Muscle of leg (tissue), 16 donors: ENCODE data around the gene CDCA5. TPM values are rescaled to one million over a fixed set of nuclear protein-coding genes. Genes with fewer than 3 reads are reported as not detected.

Source experiments
- DNase-seq: peaks from one replicate; pipeline ENCODE4 v3.0.0; 2013
- H3K27ac ChIP-seq: one replicate; pipeline ENCODE4 v1.5.1; 2013; ENCODE audit warnings: mild to moderate bottlenecking, low read length, control low read depth
- H3K27me3 ChIP-seq: one replicate; pipeline ENCODE4 v1.6.1; 2013; ENCODE audit warnings: low read length; ENCODE audit not compliant: control insufficient read depth, insufficient read depth
- H3K36me3 ChIP-seq: one replicate; pipeline ENCODE4 v1.6.1; 2013; ENCODE audit warnings: low read length; ENCODE audit not compliant: control insufficient read depth, insufficient read depth
- H3K4me1 ChIP-seq: one replicate; pipeline ENCODE4 v1.6.1; 2013; ENCODE audit warnings: low read length; ENCODE audit not compliant: control insufficient read depth, insufficient read depth
- H3K4me3 ChIP-seq: one replicate; pipeline ENCODE4 v1.5.1; 2013; ENCODE audit warnings: low read length, control low read depth
- H3K9me3 ChIP-seq: replicated peaks from 2 replicates; pipeline ENCODE4 v1.6.1; 2013; ENCODE audit warnings: low read depth, low read length; ENCODE audit not compliant: control insufficient read depth
- WGBS: methylation state at CpG from one replicate; pipeline ENCODE4 v1.1.5; 2013; ENCODE audit warnings: missing lambda C conversion rate; ENCODE audit not compliant: insufficient coverage; 5-methylcytosine and 5-hydroxymethylcytosine counted together
- long read RNA-seq, 11 donors: transcript quantifications; one replicate each; lab custom pipeline, GENCODE V29; 2026
- polyA plus RNA-seq, 8 donors: library from polyadenylated mRNA; unstranded; fragments of 120-200 nt; gene quantifications; one replicate each; pipeline versions ENCODE4 v1.2.1 to v1.2.3, GENCODE V29; 2013; ENCODE audit warnings: inconsistent platforms in 1 of 8, low replicate concordance in 1 of 8; ENCODE audit not compliant: insufficient read length in 8 of 8, insufficient read depth in 1 of 8
- total RNA-seq: library from RNA; stranded (reverse); fragments of 120-200 nt; gene quantifications from one replicate; pipeline ENCODE4 v1.2.4, GENCODE V29; 2013

Gene CDCA5, protein sequence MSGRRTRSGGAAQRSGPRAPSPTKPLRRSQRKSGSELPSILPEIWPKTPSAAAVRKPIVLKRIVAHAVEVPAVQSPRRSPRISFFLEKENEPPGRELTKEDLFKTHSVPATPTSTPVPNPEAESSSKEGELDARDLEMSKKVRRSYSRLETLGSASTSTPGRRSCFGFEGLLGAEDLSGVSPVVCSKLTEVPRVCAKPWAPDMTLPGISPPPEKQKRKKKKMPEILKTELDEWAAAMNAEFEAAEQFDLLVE
- total RNA-seq (6.6 TPM), polyA plus RNA-seq (10 to 100 TPM in 7 of 8 donors, 1 to 10 TPM in 1; 9.7 to 17.0 (median 14.4) TPM)
- long read RNA-seq, donor 1, partial matches to known transcripts = 0 of 1 reads
- long read RNA-seq, donor 1, other reads (novel, unspliced or antisense) = 0 of 1 reads
- long read RNA-seq, donor 2, partial matches to known transcripts = 0 of 2 reads
- long read RNA-seq, donor 2, other reads (novel, unspliced or antisense) = 0 of 2 reads
- long read RNA-seq, donor 3, transcript CDCA5-201 (6 exons, 2,587 nt) = major isoform, 5 of 171 reads
- long read RNA-seq, donor 3, partial matches to known transcripts = 153 of 171 reads
- long read RNA-seq, donor 3, other reads (novel, unspliced or antisense) = 13 of 171 reads
- long read RNA-seq, donor 4, partial matches to known transcripts = 0 of 5 reads
- long read RNA-seq, donor 4, other reads (novel, unspliced or antisense) = 0 of 5 reads
- long read RNA-seq, donor 5, transcript CDCA5-201 (6 exons, 2,587 nt) = major isoform, 10 of 179 reads
- long read RNA-seq, donor 5, partial matches to known transcripts = 127 of 179 reads
- long read RNA-seq, donor 5, other reads (novel, unspliced or antisense) = 41 of 179 reads
- long read RNA-seq, donor 6, transcript CDCA5-201 (6 exons, 2,587 nt) = major isoform, 7 of 8 reads
- long read RNA-seq, donor 6, partial matches to known transcripts = 0 of 8 reads
- long read RNA-seq, donor 6, other reads (novel, unspliced or antisense) = 0 of 8 reads
- long read RNA-seq, donor 7, partial matches to known transcripts = 0 of 5 reads
- long read RNA-seq, donor 7, other reads (novel, unspliced or antisense) = 0 of 5 reads
- long read RNA-seq, donor 8, partial matches to known transcripts = 0 of 6 reads
- long read RNA-seq, donor 8, other reads (novel, unspliced or antisense) = 0 of 6 reads
- long read RNA-seq, donor 9, partial matches to known transcripts = 0 of 4 reads
- long read RNA-seq, donor 9, other reads (novel, unspliced or antisense) = 0 of 4 reads
- long read RNA-seq, donor 10, partial matches to known transcripts = 0 of 3 reads
- long read RNA-seq, donor 10, other reads (novel, unspliced or antisense) = 0 of 3 reads
- long read RNA-seq, donor 11, partial matches to known transcripts = 0 of 9 reads
- long read RNA-seq, donor 11, other reads (novel, unspliced or antisense) = 6 of 9 reads

DNA sequence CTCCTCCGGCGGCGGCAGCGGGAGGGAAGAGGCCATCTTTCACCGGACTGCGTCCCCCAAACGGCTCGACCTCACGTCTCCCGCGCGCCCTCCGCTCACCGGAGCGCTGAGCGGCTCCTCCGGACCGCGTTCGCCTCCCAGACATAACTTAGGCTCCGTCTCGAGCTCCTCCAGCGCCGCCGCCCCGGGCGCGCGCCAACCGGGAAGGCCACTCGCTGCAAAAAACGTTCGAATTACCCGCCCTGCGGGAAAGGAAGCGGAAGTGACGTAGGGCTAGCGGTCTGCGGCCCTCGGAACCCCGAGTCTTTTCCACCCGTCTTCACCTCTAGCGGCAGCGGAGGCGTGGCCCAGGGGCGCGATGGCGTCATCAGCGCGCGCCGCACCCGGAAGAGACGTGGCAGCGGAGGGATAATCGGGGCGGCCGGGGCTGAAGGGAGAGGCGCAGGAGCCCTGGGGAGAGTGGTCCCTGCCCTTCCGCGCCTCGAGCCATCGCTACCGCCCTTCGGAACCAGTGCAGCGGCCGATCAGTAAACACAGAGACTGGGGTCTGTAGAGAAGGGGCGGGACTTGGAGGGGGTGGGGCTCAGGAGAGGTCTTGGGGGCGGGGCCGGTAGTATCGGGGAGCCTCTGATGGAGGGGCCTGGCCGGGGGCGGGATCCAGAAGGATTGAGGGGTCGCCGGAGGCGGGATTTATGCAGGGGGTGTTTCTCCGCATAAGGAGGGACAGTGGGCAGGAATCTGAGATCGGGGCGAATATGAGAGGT lies at the start of gene CDCA5, which contains the start of gene ZFPL1:
Gene CDCA5, minus strand, starts transcription at position 207 of the 764 bp plus-strand sequence. Its CDS starts 62 bp downstream, at position 145.
Gene ZFPL1, plus strand, starts transcription at position 389 of the 764 bp plus-strand sequence. CDS start 477 bp downstream, outside the sequence.
- under 1% methylated on average over 77 of the region's 79 CpGs for WGBS
- Histone ChIP-seq H3K4me3 (peak within 1 kb of the TSS; percentile 73), H3K9me3 (no peaks in the 10 kb centered on the region), H3K27ac (peak within 1 kb of the TSS; percentile 98), H3K27me3 (no peaks in the 10 kb centered on the region), H3K4me1 (peaks cover 16% of the 10 kb centered on the region), H3K36me3 (peaks cover 57% of the 10 kb centered on the region)
- peak; percentile 98 for DNase-seq

DNA sequence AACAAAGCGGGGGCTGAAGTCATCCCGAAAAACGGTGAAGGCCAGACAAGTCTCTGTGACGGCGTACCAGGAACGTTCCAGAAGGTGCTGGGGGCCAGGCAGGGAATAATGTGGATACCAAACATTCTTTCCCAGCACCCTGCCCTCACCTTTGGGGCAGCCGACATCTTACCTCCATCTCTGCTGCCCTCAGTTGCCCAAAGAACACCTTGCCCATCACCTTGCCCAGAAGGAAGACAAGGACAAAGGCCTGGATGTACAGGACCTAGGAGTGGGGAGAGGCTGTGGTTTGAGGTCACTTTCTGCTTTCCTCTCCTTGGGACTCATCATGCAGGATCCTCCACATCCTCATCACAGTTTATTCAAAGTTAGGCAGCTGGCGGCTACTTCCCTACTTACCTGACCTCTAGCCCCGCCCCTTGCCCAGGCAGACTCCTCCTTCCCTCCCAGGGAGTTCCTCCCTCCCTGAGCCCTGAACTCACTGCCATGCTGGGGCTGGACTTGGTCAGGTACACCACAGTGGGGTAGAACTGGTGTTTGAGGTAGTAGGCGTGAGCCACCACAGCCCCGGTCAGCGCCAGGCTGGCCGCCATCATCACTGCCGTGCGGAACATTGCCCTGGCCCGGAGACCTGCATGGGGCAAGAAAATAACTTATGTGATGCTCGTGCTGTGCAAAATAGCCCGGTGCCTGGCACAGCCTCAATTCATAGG lies 49.3 kb upstream of the CDCA5 start:
- H3K27me3 ChIP-seq = no peaks in the 10 kb centered on the region
- H3K9me3 ChIP-seq = no peaks in the 10 kb centered on the region
- peak; percentile 38 for DNase-seq
- H3K36me3 ChIP-seq = peaks cover 50% of the 10 kb centered on the region
- peak overlapping the region; percentile 82 for H3K4me3 ChIP-seq
- H3K27ac ChIP-seq = peak overlapping the region; percentile 97
- peaks cover 32% of the 10 kb centered on the region for H3K4me1 ChIP-seq
- 49% methylated on average over 10 of the region's 18 CpGs for WGBS

DNA sequence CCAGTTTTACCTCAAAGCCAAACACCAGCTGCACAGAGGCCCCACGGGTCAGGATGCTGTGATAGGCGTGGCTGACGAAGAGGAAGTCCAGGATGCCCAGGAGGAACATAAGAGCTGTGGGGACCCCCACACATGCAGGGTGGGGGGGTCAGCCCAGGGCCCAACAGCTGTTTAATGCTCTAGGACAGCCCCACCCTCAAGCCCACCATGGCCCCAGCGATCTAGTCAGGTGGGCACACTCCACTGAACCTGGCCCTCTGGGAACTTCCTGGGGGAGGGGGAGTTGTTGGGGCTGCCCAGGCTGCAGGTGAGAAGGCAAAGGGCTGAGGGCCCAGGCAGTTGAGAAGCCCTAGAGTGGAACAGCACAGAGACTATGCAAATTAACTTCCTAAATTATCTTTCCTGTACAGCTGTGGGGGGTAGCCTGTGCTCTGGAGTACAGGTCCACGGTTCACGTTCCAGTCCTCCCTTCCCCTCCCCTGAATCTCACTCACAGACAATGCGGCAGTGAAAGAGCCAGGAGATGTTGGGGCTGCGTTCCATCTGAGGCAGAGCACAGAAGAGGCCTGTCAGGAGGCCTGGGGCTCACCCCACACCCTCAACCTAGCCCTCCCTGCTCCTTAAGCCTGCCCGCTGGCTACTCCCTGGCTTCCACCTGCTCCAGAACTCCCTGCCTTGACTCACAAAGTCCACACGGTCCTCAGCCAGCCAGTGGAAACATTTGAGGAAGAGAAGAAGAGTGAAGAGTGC lies 48.6 kb upstream of the CDCA5 start:
- 38% methylated on average over 4 of the region's 10 CpGs for WGBS
- peaks cover 58% of the 10 kb centered on the region for H3K36me3 ChIP-seq
- DNase-seq = peak; percentile 16
- H3K9me3 ChIP-seq = no peaks in the 10 kb centered on the region
- no peak overlapping the region for H3K27ac ChIP-seq
- no peaks in the 10 kb centered on the region for H3K27me3 ChIP-seq
- H3K4me3 ChIP-seq = peak overlapping the region; percentile 82
- H3K4me1 ChIP-seq = peaks cover 32% of the 10 kb centered on the region

DNA sequence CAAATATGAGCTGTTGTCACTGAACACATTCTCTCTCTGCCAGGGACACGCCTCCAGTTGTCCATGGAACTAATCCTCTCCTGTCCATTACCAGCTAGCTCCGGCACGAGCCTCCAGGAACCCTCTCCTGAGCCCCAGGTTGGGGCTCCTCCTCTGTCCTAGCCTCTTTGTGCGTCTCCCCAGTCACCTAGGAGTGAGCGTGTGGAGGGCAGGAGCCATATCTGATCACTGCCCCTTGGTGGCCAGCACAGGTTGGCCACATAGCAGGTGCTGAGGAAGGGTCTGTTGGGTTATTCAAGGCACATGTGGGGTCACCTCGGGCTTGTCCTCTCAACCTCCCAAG lies 48.0 kb upstream of the CDCA5 start:
- peaks cover 63% of the 10 kb centered on the region for H3K36me3 ChIP-seq
- DNase-seq = peak; percentile 6
- WGBS = 67% methylated on average over 3 of the region's 6 CpGs

DNA sequence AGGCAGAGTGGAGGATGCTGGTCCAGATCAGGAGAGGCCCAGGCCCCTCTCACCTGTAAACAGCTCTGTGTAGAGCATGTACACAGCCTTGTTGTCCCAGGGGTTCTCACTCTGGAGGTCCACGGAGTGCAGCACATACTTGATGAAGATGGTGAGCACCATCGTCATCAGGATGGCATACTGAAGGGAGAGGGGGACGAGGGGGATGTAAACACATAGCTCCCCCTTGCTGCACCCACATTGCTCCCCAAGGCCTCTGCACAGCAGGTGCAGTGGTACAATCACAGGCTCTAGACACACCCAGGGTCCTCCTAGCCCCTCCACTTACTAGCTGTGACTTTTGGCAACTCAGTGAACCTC lies 47.6 kb upstream of the CDCA5 start:
- DNase-seq = peak; percentile 4
- H3K4me1 ChIP-seq = peaks cover 32% of the 10 kb centered on the region
- H3K36me3 ChIP-seq = peaks cover 68% of the 10 kb centered on the region
- 80% methylated on average over 1 of the region's 3 CpGs for WGBS
- no peaks in the 10 kb centered on the region for H3K9me3 ChIP-seq
- H3K27me3 ChIP-seq = no peaks in the 10 kb centered on the region
- H3K27ac ChIP-seq = no peak overlapping the region
- H3K4me3 ChIP-seq = no peak overlapping the region

More for the DNA sequence above, 48.0 kb upstream of the CDCA5 start:
- H3K9me3 ChIP-seq = no peaks in the 10 kb centered on the region
- H3K27ac ChIP-seq = no peak overlapping the region
- H3K4me1 ChIP-seq = peaks cover 32% of the 10 kb centered on the region
- H3K4me3 ChIP-seq = no peak overlapping the region
- H3K27me3 ChIP-seq = no peaks in the 10 kb centered on the region

DNA sequence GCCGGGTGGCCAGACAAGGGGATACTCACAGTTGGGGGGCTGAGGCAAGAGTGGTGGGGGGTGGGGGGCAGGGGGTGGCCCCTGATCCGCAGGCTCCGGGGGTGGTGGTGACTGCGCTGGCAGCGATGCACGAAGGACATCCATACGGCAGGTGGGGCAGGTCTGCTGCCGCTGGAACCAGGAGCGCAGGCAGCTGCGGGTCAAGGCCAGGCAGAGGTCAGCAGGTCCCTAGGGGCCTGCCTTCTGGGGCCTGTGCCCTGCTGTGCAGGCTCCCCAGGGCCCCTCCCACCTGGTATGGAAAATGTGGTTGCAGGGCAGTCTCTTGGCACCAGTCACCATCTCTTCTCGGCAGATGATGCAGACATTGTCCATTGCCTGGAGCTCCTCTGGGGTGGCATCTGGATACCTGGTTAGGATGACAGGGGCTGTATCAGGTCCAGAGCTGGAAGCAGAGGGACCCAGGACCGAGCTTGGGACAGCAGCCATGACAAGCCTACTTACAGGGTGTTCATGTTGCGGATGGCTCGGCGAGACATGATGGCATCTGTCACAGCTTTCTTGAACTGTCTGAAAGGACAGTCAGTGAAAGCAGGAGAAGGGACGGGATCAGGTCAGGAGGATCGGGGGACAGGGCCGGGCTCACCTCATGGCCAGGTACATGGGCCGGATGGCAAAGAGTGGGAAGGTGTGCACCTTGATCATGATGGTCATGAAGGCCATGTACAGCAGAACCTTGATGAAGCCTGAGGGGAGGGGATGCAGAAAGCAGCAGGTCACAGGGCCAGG lies 47.0 kb upstream of the CDCA5 start:
- Histone ChIP-seq H3K9me3 (no peaks in the 10 kb centered on the region), H3K4me3 (no peak overlapping the region), H3K27me3 (no peaks in the 10 kb centered on the region), H3K27ac (no peak overlapping the region), H3K36me3 (peaks cover 74% of the 10 kb centered on the region), H3K4me1 (peaks cover 28% of the 10 kb centered on the region)
- DNase-seq = peak; percentile 11
- 87% methylated on average over 18 of the region's 19 CpGs for WGBS

DNA sequence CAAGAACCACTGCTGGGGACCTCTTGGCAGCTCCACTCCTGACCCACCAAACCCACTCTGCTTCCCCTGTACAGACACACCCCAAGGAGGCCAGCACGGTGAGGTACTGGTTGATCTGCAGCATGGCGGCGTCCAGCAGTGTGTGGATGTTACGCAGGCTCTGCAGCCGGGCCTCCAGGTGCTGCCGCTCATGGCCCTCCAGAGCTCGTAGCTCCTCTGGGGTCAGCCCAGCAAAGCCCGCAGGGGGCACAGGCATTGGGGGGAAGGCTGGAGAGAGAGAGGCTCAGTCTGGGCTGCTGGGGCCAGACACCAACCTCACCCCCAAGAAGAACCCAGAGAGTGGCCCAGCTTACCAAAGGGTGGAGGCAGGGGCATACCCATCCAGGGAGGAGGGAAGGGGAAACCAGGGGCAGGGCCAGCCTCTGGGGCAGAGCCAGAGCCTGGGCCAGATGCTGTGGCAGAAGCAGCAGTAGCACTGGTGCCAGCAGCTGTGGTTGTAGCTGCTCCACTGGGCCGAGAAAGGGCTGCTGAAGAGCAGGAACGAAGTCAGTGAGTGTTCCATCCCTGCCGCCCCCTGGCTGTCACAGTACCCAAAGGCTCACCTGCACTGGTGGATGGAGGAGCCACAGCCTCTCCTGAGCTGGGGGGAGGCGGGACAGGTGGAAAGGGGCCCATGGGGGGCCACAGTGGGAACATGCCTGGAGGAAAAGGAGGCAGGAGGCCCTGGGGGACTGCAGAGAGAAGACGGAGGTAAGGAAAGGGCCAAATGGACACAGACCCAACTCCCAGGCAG lies 46.0 kb upstream of the CDCA5 start:
- Histone ChIP-seq H3K36me3 (peaks cover 83% of the 10 kb centered on the region), H3K27ac (no peak overlapping the region), H3K9me3 (no peaks in the 10 kb centered on the region), H3K4me3 (no peak overlapping the region), H3K4me1 (peaks cover 22% of the 10 kb centered on the region), H3K27me3 (no peaks in the 10 kb centered on the region)
- DNase-seq = peak; percentile 4
- WGBS = 63% methylated on average over 4 of the region's 13 CpGs
